ENCODE results near the gene LATS2.
"Not testable (repeated sequence)": the region's sequence is repeated elsewhere in the genome, so short reads cannot be mapped to it uniquely, and the experiment has no call there.

LATS2 gene

DNA sequence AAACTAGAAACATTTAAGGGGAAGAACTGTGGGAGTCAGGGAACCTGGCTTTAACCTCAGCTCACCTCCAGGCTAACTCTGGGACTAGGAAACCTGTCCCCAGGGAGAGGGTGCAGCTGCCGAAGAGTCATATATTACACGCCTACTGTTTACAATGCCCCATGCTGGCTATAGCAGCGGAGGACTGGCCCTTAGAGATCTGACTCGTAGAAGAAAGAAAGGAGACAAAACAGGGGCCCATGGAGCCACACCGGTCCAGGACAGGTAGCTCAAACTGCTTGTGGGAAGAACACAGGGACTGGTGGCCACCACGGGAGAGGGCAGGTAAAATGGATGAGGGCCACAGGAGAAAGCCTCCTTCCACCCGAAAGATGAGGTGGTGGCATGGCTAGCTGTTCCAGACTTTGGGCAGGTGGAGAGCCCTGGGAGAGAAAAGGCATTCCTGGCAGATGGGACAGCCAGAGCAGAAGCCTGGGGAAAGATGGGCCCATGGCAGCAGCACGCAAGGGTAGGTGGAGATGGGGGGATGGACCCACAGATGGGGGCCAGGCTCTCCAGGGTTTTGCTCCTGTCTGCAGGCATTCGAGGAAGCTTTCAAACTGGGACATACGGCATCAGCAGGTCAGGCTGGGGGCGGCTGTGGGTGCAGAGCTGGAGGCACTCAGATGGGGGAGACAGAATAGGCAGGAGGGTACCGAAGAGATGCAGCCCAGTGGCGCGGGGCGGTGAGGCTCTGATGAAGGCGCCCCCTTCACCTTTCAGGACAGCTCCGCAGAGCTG is 69.5 kb downstream of the LATS2 start:
- no peak for DNase-seq (ENCODE audit: low spot score)

DNA sequence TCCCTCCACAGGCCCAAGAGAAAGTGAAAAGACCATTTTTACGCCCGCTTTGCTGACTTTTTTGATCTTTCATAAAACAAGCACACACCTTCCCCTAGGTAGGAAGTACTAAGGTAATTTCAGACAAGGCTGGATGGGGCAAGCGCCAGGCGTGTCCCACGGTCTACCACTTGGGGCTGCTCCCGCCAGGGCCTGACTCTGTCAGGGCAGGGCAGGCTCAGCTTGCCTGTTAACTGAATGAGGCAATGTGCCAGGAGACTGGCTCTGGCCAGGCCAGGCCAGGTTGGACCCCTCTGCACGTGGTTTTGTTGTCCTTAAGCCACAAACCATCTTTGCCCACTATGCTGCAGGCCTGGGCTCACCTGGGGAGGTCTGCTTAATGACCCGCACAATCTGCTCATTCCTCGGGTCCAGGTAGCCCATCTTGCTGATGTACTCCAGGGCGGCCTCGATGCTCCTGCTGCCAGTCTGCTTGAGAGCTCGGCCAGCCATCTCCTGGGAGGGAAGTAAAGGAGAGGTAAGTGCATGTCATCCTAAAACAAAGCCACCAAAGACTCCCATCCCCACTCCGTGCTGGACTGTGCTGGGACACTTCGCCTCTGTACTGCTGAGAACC is 70.4 kb downstream of the LATS2 start:
- no peak for DNase-seq (ENCODE audit: low spot score)

DNA sequence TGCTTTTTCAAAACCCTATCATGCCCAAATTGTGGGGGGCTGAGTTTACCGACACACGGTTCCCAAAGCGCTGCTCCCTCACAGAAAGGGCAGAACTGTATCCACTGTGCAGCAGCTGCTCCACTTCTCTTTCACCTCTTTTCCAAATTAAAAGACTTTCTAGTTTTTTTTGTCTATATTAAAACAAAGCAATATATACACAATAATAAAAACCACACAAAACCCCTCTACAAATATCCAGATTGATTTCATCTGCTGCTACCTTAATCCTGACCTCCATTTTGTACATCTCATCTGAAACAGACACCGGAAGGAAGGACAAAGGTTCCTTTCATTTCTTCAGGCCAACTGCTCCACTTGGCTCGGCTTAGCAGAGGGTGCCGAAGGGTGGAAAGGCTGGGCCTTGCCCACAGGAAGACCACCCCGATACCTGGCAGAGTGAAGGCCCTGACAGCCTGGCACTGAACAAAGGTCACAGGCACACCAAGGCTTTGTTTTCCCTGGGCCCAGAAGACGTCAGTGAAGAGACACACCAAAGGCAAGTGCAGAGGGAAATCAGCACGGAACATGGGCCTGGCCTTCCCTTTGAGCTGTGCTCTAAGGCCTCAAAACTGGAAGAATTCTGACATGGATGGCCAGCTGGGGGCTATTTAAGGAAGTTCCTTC is 71.6 kb downstream of the LATS2 start:
- DNase-seq (ENCODE audit: low spot score): no peak

DNA sequence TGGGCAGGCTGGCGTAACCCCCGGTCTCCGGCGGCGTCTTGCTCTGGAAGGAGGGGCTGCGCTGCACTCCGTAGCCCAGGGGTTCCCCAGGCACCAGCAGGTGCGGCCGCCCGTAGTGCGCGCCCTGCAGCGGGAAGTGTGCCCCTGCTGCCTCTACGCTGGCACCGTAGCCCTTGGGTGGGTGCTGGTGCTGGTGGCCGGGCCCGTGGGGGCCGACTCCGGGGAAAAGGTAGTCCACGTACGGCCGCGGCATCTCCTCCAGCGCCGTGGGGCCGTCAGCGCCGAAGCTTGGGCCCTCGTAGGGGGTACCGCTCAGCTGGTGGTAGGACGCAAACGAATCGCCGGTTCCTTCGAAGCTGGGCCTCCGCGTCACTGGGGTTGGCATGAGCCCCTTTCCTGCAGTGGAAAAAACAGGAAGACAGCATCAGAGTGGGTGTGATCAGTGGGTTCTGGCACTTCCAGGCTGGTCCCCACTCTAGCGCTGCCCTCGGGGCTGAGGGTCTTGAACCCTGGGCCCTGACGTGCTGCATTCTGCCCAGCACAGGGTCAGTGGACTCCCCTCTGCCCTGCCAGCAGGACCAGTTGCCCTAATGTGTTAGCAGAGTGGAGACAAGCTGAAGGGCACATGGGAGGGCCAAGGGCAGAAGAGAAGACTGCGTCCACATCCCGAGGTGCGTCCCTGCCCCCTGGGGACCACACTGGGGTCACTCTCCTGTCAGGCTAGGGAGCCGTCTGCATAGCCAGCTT is 72.3 kb downstream of the LATS2 start:
- DNase-seq (ENCODE audit: low spot score): no peak

DNA sequence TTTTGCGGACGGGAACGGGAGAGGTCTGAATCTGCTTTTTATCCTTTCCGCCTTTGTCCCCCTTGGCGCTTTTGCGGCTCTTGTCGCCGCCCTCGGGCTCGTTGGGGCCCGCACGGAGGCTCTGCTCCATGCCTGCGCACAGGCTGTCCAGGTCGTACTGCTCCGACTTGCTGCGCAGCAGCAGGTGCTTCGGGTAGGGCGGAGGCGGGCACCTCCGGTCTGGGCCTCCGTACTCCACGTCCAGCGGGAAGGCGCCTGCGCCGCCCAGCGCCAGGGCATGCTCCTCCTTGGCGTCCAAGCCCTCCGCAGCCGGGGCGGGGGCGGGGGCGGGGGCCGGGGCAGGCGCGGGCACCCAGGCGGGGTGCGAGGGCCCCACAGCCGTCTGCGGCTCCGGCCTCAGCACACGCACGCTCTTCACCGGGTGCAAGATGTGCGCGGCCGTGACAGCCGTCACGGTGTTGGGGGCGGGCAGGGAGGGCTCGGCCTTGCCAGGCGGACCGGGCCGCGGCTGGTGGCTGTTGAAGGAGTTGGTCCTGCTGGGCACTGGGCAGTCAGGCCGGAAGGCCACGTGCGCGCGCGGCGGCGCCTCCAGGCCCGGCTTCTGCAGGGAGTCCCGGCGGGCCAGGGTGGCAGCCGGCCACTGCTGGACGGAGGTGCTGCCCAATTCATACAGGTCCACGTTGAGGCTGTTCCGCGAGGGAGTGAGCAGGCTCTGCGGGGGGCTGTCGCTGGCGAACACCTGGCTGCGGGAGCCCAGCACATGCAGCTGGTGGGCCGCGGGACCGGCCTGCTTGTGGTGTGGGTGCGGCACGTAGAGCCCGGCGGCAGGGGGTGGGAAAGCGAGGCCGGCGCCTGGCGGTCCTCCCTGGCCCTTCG is 73.1 kb downstream of the LATS2 start:
- no peak for DNase-seq (ENCODE audit: low spot score)

DNA sequence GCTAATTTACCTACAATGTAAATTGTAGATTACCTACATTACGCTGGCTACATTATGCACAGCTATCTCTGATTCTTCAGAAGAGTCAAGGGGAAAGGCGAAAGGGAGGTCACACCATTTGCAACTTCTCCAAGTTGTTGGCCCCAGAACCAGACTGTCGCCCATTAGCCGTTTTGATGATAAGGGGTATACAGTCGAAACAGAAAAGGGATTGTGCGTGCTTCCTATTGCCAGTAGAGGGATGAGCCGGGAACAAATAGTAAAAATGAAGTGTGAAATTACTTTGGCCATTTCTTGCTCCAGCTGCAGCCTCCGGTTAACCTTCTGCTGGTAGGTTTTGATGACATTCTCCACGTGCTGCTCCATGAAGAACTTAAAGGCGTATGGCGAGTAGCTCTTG is 73.8 kb downstream of the LATS2 start:
- DNase-seq (ENCODE audit: low spot score): no peak

DNA sequence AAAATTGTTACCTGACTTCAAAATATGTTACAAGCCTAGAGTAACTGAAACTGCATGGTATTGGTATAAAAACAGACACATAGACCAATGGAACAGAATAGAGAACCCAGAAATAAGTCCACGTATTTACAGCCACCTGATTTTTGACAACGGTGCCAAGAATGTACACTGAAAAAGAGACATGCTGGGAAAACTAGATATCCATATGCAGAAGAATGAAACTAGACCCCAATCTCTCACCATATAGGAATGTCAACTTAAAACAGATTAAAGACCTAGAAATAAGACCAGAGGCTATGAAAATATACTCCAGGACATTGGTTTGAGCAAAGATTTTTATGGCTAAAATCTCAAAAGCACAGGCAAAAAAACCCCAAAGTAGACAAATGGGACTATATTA is 76.5 kb downstream of the LATS2 start:
- DNase-seq (ENCODE audit: low spot score): no peak

DNA sequence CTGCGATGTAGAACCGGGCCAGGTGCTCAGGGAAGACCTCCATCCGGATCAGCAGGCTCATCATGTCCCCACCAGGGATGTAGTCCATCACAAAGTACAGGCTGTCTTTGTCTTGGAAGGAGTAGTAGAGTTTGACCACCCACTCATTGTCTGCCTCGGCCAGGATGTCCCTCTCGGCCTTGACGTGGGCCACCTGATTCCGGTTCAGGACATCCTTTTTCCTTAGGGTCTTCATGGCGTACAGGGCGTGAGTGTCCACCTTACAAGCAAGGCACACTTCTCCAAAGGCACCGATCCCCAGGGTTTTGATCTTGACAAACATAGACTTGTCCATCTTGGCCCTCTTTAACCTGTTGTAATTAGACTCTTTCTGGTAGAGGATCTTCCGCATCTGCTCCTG is 78.0 kb downstream of the LATS2 start:
- no peak for DNase-seq (ENCODE audit: low spot score)

DNA sequence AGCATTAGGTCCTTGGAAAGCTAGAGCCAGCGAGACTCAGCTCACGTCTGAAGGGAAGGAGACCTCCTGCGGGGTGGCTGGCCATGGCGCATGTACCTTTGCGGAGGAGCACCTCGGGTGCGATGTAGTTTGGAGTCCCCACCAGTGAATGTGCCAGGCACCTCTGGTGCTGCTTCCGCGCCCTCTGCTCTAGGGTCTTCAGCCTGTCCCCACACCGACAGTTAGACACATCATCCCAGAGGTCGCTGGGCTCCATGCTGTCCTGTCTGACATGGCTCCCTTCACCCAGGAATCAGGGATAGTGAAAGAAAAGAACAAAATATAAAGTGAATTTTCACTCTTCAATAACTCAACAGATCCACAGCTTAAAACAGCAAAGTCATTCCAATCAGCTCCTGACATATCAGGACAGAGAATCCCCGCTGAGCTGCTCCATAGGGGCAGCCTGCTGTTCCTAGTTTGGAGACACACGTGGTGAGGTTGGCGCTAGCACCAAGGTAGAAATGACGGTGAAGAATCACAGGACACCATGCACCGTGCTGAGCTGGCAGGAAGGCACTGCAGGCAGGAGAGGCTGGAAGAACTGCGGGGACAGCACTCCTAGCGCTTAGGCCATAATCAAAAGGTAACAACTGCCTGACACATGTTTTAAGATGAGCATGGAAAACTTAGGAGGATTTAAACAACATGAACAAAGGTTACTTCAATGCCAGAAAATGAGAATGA is 79.9 kb downstream of the LATS2 start:
- DNase-seq (ENCODE audit: low spot score): no peak

DNA sequence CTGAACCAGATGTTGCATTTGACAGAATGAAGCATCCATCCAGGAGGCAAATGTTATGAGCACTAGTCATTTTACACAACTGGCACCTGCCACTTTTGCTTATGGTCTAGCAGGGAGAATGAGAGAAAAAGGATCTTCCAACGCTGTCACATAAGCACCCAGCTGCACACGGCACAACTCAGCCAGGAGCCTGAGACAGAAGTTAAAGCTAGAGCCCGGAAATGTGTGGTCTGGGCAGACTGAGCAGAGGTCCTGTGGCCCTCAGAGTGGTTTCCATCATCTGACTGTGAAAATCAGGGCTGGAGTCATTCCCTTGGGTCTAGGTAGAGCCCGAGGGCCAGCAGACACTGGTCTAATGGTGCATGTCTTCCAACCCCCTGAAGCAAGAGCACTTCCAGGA is 80.5 kb downstream of the LATS2 start:
- no peak for DNase-seq (ENCODE audit: low spot score)

DNA sequence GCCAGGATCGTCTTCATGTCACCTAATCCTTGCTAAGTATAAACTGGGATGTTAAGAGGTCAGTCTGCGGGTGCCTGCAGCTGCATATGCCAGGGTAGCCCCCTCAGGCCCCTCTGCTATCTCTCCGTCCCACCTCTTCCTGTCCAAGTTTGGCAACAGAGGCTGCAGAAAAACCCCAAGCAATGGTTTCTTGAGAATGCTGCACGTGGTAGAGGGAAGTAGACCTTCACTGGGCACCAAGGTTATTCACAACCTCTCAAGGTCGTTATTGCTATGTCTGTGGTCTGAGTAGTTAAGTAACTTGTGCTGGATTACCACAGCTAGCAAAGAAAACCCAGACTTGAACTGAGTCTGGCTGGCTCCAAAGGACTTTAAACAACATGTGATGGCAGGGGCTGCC is 81.0 kb downstream of the LATS2 start:
- DNase-seq (ENCODE audit: low spot score): no peak

DNA sequence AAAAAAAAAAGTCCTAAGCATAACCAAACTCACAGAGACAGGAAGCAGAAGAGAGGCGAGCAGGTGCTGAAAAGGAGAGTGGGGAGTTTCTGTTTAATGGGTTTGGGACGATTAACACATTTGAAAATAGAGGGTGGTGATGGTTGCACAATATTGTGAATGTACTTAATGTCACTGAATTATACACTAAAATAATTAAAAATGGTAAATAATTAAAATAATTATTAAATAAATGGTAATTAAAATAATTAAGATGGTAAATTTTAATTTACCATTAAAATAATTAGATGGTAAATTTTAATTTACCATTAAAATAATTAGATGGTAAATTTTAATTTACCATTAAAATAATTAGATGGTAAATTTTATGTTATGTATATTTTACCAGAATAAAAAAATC is 84.0 kb downstream of the LATS2 start:
- DNase-seq (ENCODE audit: low spot score): no peak

DNA sequence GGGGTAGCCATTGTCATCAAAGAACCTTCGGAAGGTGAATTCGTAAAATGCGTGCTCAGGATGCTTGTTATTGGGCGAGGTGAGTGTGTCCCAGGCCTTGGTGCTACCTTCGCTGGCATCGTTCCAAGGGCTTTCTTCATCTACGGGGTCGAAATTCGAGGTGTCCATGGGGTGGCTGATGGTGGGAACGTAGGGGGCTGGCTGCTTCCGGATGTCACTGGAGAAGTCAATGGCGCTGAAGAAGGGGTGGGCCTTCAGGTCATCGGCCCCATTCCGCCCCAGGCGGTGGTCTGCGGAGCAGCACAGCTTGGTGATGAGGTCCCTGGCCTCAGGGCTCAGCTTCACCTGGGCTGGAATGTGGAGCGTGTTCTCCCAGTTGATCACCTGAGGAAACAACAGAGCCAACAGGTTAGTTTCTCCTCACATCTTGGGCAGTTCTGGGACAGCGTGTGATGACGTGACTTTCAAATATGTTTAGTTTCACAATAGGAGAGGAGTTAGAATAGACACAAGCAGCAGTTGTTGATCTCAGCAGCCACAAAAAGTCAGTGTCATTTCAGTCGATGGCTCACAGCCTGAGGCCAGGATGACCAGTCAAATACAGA is 86.3 kb downstream of the LATS2 start:
- DNase-seq (ENCODE audit: low spot score): no peak

DNA sequence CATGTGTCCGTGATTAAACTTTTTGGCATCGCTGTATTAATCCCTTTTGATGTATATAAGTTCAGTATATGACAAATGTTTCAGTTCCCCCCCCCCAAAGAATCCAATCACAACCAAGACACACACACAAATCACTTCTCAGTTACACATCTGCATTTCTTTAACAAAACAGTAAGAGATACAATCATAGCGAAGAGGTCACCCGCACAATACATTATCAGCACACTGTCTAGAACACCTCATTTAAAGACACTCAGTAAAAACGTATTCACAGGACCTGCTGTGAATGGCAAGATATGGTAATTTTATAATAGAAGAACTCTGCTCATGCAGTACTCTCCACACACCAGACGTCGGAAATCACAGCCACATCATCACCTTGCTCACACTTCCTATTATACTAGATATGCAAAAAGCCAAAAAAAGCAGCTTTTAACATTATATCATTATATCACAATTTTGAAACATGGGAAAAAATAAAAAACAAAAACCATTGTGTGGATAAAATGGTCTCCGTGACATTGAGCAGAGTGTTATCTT is 87.4 kb downstream of the LATS2 start:
- no peak for DNase-seq (ENCODE audit: low spot score)

DNA sequence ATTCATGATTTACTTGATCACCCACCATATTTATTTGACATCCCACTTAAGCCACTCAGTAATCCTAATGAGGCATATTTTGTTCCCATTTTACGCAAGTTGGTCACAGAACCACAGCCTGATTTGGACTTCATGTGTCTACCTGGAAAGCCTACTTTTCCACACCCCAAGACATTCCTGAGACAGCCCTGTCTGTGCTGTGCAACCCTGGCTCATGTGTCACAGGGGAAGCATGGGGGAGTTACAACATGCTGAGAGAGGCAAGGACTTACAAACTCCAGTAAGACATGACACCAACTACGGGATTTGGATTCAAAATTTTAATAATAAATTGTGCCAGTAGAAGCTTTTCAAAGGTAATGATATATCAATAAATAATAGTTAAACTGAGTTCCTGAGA is 88.7 kb downstream of the LATS2 start:
- no peak for DNase-seq (ENCODE audit: low spot score)

DNA sequence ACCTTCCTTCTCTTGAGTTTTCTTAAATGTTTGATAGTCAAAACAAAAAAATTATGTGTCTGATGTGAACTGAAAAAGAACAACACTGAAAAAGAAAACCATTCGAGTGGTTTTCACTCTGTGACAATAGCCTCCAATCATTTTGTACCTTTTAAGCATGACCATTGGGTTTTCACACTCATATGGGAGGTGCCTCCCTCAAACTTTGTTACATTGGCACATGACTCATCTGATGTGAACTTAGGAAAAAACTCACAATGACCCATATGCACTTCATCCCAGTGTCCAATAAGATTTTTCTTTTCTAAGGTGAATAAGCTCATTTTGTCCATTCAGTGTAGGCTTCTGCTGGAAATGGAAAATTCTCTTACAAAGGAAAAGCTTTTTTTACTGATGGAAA is 92.2 kb downstream of the LATS2 start:
- no peak for DNase-seq (ENCODE audit: low spot score)

DNA sequence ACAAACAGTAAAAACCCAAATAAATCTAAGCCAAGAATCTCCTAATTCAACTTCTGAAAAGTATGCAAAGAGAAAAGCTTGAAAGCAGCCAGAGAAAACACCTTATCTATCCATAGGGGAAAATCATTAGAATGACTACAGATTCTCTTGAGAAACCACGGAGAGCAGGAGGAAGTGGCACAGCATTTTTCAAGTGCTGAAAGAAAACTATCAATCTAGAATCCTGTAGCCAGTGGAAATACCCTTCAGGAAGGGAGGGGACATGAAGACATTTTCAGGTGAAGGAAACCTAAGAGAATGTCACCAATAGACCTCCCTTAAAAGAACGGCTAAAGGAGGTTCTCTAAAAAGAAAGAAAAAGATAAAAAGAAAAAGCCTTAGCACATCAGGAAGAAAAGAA is 92.6 kb downstream of the LATS2 start:
- no peak for DNase-seq (ENCODE audit: low spot score)

DNA sequence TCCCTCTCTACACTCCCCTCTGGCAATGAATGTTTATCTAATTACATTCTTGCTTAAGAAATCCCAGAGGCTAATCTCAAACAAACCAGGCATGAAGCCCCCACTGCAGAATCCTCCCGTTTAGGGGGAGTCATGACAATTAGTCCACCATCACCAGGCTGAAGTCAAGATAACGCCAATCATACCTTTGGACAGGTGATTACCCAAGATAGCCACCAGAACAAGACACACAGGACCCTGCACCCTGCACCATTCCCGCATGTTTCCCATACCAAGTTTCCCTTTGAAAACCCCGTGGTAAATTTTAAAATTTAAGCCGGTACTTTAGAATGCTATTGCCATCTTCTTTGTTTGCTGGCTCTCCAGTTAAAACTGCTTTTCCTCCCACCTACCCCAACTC is 94.0 kb downstream of the LATS2 start:
- DNase-seq (ENCODE audit: low spot score): no peak

DNA sequence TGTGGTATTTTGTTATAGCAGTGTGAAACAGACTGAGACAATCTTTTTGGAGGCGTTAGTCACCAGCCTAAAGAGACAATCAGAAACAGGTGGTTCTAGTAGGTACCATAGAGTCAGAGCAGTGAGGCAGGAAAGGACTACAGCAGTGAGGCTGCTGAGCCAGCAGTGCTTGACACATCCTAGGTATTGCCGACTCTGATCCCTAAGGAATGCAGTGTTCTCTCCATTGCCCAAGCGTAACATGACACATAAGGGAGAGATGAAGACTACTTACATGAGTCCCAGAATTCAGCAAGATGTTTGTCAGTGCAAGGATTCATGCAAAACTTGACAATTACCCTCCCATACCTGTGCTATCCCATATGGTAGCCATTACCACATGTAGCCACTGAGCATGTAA is 96.5 kb downstream of the LATS2 start:
- no peak for DNase-seq (ENCODE audit: low spot score)

DNA sequence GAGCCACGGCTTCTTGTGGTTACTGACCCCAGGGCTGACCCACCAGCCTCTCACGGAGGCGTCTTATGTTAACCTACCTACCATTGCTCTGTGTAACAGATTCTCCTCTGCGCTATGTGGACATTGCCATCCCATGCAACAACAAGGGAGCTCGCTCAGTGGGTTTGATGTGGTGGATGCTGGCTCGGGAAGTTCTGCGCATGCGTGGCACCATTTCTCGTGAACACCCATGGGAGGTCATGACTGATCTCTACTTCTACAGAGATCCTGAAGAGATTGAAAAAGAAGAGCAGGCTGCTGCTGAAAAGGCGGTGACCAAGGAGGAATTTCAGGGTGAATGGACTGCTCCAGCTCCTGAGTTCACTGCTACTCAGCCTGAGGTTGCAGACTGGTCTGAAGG is 99.7 kb downstream of the LATS2 start:
- DNase-seq (ENCODE audit: low spot score): not testable (repeated sequence)
